Endothelial cell of hepatic sinusoid (primary cell): ENCODE data around the gene SDR39U1.

Source experiments
- in situ Hi-C: cut with HindIII; loops from 2 replicates; pipeline ENCODE4 v1.10.0; 2017; ENCODE audit warnings: low sequenced_read_pairs

Gene SDR39U1

DNA sequence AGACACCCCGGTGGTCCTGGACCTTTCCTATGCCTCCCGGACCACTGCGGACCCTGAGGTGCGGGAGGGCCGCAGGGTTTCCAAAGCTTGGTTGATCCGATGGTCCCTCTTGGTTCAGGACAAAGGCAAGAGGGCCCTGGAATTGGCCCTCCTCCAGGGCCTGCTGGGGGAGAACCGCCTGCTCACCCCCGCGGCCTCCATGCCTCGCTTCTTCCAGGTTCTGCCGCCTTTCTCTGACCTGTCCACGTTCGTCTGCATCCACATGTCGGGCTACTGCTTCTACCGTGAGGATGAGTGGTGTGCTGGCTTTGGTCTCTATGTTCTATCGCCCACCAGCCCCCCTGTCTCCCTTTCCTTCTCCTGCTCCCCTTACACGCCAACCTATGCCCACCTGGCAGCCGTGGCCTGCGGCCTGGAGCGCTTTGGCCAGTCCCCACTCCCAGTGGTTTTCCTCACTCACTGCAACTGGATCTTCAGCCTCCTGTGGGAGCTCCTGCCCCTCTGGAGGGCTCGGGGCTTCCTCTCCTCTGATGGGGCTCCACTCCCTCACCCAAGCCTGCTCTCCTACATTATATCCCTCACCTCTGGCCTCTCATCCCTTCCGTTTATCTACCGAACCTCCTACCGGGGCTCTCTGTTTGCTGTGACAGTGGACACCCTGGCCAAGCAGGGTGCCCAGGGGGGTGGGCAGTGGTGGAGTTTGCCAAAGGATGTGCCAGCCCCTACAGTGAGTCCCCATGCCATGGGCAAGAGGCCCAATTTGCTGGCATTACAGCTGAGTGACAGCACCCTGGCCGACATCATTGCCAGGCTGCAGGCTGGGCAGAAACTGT lies 26.9 kb downstream of the SDR39U1 start:
- in situ Hi-C loops = loop anchor here (5.0 kb wide), 1 partner anchor 48 kb away; the partner anchor contains the start of gene NFATC4

DNA sequence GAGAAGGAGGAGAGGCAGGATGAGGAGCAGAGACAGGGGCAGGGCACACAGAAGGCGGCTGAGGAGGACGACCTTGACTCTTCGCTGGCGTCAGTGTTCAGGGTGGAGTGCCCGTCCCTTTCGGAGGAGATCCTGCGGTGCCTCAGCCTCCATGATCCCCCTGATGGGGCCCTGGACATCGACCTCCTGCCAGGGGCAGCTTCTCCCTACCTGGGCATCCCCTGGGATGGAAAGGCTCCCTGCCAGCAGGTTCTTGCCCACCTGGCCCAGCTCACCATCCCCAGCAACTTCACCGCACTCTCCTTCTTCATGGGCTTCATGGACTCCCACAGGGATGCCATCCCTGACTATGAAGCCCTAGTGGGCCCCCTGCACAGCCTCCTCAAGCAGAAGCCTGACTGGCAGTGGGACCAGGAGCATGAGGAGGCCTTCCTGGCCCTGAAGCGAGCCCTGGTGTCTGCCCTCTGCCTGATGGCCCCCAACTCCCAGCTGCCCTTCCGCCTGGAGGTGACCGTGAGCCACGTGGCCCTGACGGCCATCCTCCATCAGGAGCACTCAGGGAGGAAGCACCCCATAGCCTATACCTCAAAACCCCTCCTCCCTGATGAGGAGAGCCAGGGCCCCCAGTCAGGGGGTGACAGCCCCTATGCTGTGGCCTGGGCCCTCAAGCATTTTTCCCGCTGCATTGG lies 27.7 kb downstream of the SDR39U1 start:
- in situ Hi-C loops = loop anchor here (5.0 kb wide), 1 partner anchor 48 kb away; the partner anchor contains the start of gene NFATC4

DNA sequence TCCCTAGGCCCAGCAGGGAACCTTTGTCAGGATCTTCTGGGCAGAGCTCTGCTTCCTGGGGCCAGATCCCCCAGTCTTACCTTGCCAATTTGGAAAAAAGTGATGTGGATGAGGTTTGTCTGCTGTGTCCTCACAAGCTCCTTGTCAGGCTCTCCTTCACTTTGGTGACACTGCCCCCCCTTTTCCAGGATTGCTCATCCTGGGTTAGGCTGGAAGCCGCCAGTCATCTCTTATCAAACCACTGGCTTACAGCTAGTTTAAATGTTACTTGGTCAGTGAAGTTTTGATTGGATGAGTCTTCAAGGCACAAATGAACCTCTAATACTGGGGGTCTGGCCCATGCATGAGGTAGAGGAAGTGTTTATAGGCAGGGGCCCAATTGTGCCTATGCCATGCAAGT lies 28.5 kb downstream of the SDR39U1 start:
- in situ Hi-C loops = no loop called here

- in situ Hi-C loops = no loop called here
Observed at GRCh38 chr14:24411443-24412389, 30.9 kb downstream of the SDR39U1 start.

GRCh38 chr14:24409956-24410355 lies 32.6 kb downstream of the SDR39U1 start:
- in situ Hi-C loops = no loop called here

GRCh38 chr14:24409192-24409591 lies 33.4 kb downstream of the SDR39U1 start:
- in situ Hi-C loops = no loop called here

GRCh38 chr14:24408764-24409163 lies 33.8 kb downstream of the SDR39U1 start:
- in situ Hi-C loops = no loop called here

GRCh38 chr14:24407608-24408325 lies 34.8 kb downstream of the SDR39U1 start:
- in situ Hi-C loops = no loop called here

DNA sequence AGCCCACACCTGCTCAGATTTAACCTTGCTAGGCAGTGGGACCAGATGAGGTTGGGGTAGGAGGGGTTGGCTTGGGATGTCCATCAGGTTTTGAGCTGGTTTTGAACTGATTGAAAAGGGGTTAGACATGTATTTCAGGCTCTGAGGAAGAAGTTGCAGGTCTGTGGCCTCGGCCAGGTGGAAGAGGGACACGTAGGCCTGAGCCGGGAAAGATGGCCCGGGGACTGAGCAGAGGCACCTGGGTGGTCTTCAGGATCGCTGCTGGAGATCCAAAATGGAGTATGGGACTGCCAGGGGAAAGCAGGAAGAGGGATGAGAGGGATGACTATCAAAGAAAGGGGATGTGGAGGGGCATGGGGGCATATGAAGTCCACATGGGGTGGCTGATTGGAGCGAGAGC lies 36.2 kb downstream of the SDR39U1 start:
- in situ Hi-C loops = no loop called here

- in situ Hi-C loops = no loop called here
Observed at GRCh38 chr14:24404814-24405213, 37.8 kb downstream of the SDR39U1 start.

- in situ Hi-C loops = no loop called here
Observed at GRCh38 chr14:24403294-24403998, 39.1 kb downstream of the SDR39U1 start.

DNA sequence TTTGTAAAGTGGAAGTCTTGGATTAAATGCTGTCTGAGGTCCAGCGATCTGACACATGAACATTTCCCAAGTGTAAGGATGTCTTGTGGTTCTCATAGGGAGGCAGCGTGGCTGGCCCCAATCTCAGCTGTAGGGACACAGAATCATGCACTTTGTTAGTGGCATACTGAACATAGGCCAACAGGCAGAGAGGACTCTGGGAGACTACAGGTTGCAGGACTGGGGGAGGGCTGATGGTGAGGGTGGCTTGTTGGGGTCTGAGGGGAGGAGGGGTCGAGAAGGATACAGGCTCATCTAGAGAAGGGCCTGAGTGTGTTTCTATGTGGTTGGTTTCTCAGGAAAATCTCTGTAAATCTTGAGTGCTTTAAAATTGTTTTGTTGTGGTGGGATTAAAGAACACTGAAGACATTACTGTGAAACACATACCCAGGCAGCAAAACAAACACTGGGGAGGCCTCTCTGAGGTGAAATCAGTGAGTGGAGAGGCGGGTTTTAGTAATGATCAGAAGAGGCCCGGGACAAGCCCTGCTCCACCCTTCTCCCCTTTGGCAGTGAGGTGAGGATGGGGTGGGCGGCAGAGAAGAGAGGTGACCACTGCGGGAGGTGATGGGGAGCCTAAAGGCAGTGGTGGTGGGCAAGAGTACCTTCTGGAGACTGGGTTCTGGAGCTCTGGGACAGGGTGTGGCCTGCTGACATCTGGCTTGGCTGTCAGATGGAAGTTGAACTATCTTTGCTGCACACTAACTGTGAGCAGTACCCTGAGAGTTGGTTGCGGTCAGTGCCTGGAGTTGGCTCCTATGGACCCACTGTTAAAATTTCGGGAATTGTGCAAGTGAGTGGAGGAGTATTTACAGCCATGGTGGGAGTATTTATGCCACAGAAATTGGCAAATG lies 40.5 kb downstream of the SDR39U1 start:
- in situ Hi-C loops = no loop called here

GRCh38 chr14:24399999-24400718 lies 42.4 kb downstream of the SDR39U1 start:
- in situ Hi-C loops = no loop called here

DNA sequence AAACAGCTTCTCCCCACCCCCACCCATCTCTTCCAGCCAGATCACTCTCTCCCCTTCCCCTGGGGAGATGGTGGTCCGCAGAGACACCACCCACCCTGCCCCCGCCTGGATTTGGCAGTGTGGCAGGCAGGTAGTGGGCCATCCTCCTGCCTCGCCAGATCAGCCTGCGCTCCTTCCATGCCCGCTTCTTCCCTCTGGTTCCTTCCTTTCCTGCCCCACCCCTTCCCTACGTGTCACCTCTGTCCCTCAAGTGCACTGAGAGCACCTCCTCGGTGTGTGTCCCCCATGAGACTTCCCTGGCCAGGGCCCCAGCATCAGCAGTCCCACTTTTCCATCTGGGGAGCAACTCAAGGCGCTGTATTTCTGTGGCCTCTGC lies 43.1 kb downstream of the SDR39U1 start:
- in situ Hi-C loops = no loop called here

DNA sequence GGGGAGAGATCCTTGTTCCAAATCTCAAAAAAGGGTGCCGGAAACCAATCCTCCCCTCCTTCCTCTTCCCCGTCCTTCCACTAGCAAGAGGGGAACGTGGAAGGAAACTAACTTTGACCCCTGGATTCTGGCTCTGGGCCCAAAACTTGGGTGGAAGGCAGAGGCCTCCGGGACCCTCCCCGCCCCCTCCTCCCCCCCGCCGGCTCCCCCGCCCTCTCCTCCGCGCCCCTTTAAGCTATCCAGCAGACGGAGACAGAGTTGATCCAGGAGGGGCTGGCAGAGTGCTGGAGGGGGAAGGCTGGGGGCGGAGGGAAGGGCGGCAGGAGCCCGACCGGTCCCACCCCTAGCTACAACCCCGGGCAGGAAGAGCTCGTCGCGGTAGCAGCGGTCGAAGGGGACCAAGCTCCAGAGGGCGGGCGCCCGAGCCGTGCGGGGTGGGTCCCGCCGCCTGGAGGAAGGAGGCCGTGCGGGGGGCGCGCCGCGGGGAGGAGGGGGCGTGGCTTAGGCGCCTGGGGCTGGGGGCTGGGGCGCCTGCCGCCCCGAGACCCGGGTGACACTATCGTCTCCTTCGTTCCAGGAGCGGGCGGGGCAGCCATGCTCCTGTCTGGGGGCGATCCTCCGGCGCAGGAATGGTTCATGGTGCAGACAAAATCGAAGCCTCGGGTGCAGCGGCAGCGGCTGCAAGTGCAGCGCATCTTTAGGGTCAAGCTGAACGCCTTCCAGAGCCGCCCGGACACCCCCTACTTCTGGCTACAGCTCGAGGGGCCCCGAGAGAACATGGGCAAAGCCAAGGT lies 43.7 kb downstream of the SDR39U1 start, which contains the start of gene NYNRIN:
NYNRIN (plus strand) TSS at position 351 of the 794 bp plus-strand sequence; CDS start at position 595, 244 bp downstream.
- in situ Hi-C loops = no loop called here

DNA sequence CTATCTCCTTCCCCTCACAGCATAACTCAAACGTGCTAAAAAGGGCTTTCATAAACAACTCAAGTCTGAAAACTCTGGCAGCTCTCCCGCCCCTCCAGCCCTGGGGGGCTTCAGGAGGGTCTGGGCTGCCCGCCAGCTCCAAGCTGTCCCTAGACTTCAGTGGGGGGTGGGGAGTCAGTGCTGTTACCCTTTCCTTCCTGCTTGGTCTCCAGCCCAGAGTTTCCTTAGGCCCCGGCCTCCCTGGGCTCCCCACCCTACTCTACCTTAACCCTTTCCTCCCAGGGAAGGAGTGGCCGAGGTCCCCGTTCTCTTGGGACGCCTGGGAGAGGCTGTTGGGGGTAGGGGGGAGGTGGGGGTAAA lies 44.3 kb downstream of the SDR39U1 start:
- in situ Hi-C loops = no loop called here

DNA sequence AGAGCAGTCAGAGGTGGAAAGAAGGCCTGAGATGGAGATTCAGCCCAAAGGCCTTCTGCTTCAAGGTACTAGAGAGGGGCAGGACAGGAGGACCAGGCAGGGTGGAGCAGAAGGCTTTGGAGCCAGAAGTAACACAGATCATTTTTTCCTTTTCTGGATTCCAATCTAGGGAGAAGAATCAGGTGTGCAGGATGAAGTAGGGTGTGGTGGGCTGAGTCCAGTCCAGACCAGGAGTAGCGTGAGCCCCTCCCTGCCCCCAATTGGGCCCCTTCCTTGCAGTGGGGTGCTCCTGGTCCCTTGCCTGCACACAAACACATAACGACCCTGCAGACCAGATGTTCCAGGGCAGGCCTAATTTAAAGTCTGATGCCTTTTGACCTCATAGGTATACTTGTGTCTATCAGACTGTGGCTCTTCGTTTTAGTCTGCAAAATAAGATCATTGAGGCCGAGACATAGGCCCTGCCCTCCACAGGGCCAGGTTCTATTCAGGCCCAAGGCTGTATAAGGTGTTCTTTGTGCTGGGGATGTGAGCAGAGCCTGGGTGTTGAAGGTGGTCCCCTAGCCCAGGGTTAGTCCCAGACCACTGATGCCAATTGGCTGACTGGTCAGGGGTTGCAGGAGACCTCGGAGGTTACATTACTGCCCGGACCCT lies 44.8 kb downstream of the SDR39U1 start:
- in situ Hi-C loops = no loop called here
